Activated T-cell treated with anti-CD3 and anti-CD28 coated beads, Interleukin-2, amount 50 U/mL, for 24 hours (primary cell): ENCODE measurements around the gene ABHD1.
A peak's percentile ranks its signal among the peaks of the same experiment; 100 is the strongest.

ENCODE experiments used
- DNase-seq: peaks from one replicate; pipeline ENCODE4 v3.0.0-alpha.2; 2020
- H3K27ac Mint-ChIP-seq: 2 replicates; pipeline ENCODE4 v1.8.0; 2020; ENCODE audit warnings: mild to moderate bottlenecking, mixed read lengths
- H3K27me3 Mint-ChIP-seq: 2 replicates; pipeline ENCODE4 v1.8.0; 2020; ENCODE audit warnings: mixed read lengths
- H3K36me3 Mint-ChIP-seq: 2 replicates; pipeline ENCODE4 v1.8.0; 2020; ENCODE audit warnings: low read depth, mixed read lengths
- H3K4me1 Mint-ChIP-seq: 2 replicates; pipeline ENCODE4 v1.8.0; 2020; ENCODE audit warnings: low read depth, mixed read lengths
- H3K4me3 Mint-ChIP-seq: 2 replicates; pipeline ENCODE4 v1.8.0; 2020; ENCODE audit warnings: mild to moderate bottlenecking, moderate library complexity, mixed read lengths
- H3K9me3 Mint-ChIP-seq: 2 replicates; pipeline ENCODE4 v1.8.0; 2020; ENCODE audit warnings: mixed read lengths

Gene ABHD1

GRCh38 chr2:27084297-27085061 lies 39.1 kb upstream of the ABHD1 start:
- Mint-ChIP-seq H3K27me3 (no peaks in the 10 kb centered on the region), H3K27ac (no peak overlapping the region), H3K4me1 (peaks cover 39% of the 10 kb centered on the region), H3K4me3 (peak overlapping the region; percentile 84), H3K9me3 (no peaks in the 10 kb centered on the region), H3K36me3 (no peaks in the 10 kb centered on the region)
- DNase-seq = no peak

GRCh38 chr2:27085062-27085672 lies 38.4 kb upstream of the ABHD1 start:
- H3K9me3 Mint-ChIP-seq = no peaks in the 10 kb centered on the region
- H3K4me1 Mint-ChIP-seq = peaks cover 37% of the 10 kb centered on the region
- no peaks in the 10 kb centered on the region for H3K27me3 Mint-ChIP-seq
- H3K27ac Mint-ChIP-seq = peak overlapping the region; percentile 64
- peak overlapping the region; percentile 84 for H3K4me3 Mint-ChIP-seq
- DNase-seq = no peak
- H3K36me3 Mint-ChIP-seq = no peaks in the 10 kb centered on the region

GRCh38 chr2:27085673-27086089 lies 37.9 kb upstream of the ABHD1 start:
- H3K27ac Mint-ChIP-seq = peak overlapping the region; percentile 64
- peak; percentile 72 for DNase-seq
- no peaks in the 10 kb centered on the region for H3K9me3 Mint-ChIP-seq
- no peaks in the 10 kb centered on the region for H3K36me3 Mint-ChIP-seq
- H3K4me3 Mint-ChIP-seq = peak overlapping the region; percentile 84
- H3K27me3 Mint-ChIP-seq = no peaks in the 10 kb centered on the region
- H3K4me1 Mint-ChIP-seq = peaks cover 33% of the 10 kb centered on the region

- Mint-ChIP-seq H3K4me3 (peak overlapping the region; percentile 84), H3K27ac (peak overlapping the region; percentile 91), H3K36me3 (no peaks in the 10 kb centered on the region), H3K27me3 (no peaks in the 10 kb centered on the region), H3K9me3 (no peaks in the 10 kb centered on the region), H3K4me1 (peaks cover 28% of the 10 kb centered on the region)
- peak; percentile 100 for DNase-seq
Measured at GRCh38 chr2:27086090-27086723, 37.4 kb upstream of the ABHD1 start.

GRCh38 chr2:27086724-27087593 lies 36.7 kb upstream of the ABHD1 start, which contains the start of gene KHK:
Gene KHK, plus strand, starts transcription at chr2:27086772. Its CDS starts 488 bp downstream, at chr2:27087260.
- Mint-ChIP-seq H3K27me3 (no peaks in the 10 kb centered on the region), H3K4me3 (peak within 1 kb of the TSS; percentile 84), H3K27ac (peak within 1 kb of the TSS; percentile 91), H3K9me3 (no peaks in the 10 kb centered on the region), H3K36me3 (no peaks in the 10 kb centered on the region), H3K4me1 (peaks cover 20% of the 10 kb centered on the region)
- DNase-seq = no peak

GRCh38 chr2:27087823-27088410 lies 35.7 kb upstream of the ABHD1 start:
- no peaks in the 10 kb centered on the region for H3K27me3 Mint-ChIP-seq
- no peaks in the 10 kb centered on the region for H3K9me3 Mint-ChIP-seq
- H3K27ac Mint-ChIP-seq = no peak overlapping the region
- H3K4me1 Mint-ChIP-seq = peaks cover 20% of the 10 kb centered on the region
- H3K36me3 Mint-ChIP-seq = no peaks in the 10 kb centered on the region
- no peak for DNase-seq
- peak overlapping the region; percentile 84 for H3K4me3 Mint-ChIP-seq

- Mint-ChIP-seq H3K36me3 (no peaks in the 10 kb centered on the region), H3K4me3 (no peak overlapping the region), H3K9me3 (no peaks in the 10 kb centered on the region), H3K27me3 (no peaks in the 10 kb centered on the region), H3K27ac (no peak overlapping the region), H3K4me1 (peaks cover 19% of the 10 kb centered on the region)
- DNase-seq = no peak
Measured at GRCh38 chr2:27088634-27089033, 35.0 kb upstream of the ABHD1 start.

- Mint-ChIP-seq H3K36me3 (no peaks in the 10 kb centered on the region), H3K4me3 (no peak overlapping the region), H3K4me1 (peaks cover 19% of the 10 kb centered on the region), H3K27ac (no peak overlapping the region), H3K27me3 (no peaks in the 10 kb centered on the region), H3K9me3 (no peaks in the 10 kb centered on the region)
- no peak for DNase-seq
Measured at GRCh38 chr2:27089111-27089954, 34.3 kb upstream of the ABHD1 start.

GRCh38 chr2:27091746-27092695 lies 31.6 kb upstream of the ABHD1 start:
- Mint-ChIP-seq H3K4me1 (peaks cover 22% of the 10 kb centered on the region), H3K4me3 (no peak overlapping the region), H3K36me3 (no peaks in the 10 kb centered on the region), H3K27ac (no peak overlapping the region), H3K27me3 (no peaks in the 10 kb centered on the region), H3K9me3 (no peaks in the 10 kb centered on the region)
- DNase-seq = no peak

- no peaks in the 10 kb centered on the region for H3K27me3 Mint-ChIP-seq
- no peak for DNase-seq
- no peak overlapping the region for H3K4me3 Mint-ChIP-seq
- H3K4me1 Mint-ChIP-seq = peaks cover 15% of the 10 kb centered on the region
- no peak overlapping the region for H3K27ac Mint-ChIP-seq
- H3K9me3 Mint-ChIP-seq = no peaks in the 10 kb centered on the region
- H3K36me3 Mint-ChIP-seq = no peaks in the 10 kb centered on the region
Measured at GRCh38 chr2:27092696-27093429, 30.8 kb upstream of the ABHD1 start.

- Mint-ChIP-seq H3K9me3 (no peaks in the 10 kb centered on the region), H3K4me3 (no peak overlapping the region), H3K36me3 (peaks cover under 1% of the 10 kb centered on the region), H3K27ac (no peak overlapping the region), H3K27me3 (no peaks in the 10 kb centered on the region), H3K4me1 (peaks cover 16% of the 10 kb centered on the region)
- no peak for DNase-seq
Measured at GRCh38 chr2:27093430-27094352, 29.9 kb upstream of the ABHD1 start.
